B cell (primary cell): ENCODE data around the gene ANKRD24. TPM values are rescaled to one million over a fixed set of nuclear protein-coding genes. Genes with fewer than 3 reads are reported as not detected.

Experiments used
- ATAC-seq: fragments of 200-7000 bp; cut with Tn5 transposase; one replicate; pipeline ENCODE4 v1.10.0; 2021; ENCODE audit warnings: low read depth, mild to moderate bottlenecking, moderate number of reproducible peaks, moderate library complexity
- CTCF ChIA-PET: fragments of 350-600 bp; sonication (Branson Sonifier 250); formaldehyde crosslinking; loops from one replicate; lab custom pipeline; 2021; ENCODE audit warnings: antibody characterized with exemption, inconsistent platforms; lab: Charles Lee
- POLR2A ChIA-PET: fragments of 350-600 bp; sonication (Branson Sonifier 250); formaldehyde crosslinking; loops from one replicate; lab custom pipeline; 2021; ENCODE audit warnings: antibody characterized with exemption; lab: Charles Lee
- DNase-seq: peaks from one replicate; pipeline ENCODE4 v3.0.0; 2013
- H2AFZ ChIP-seq: 2 replicates; pipeline ENCODE4 v1.6.1; 2012; ENCODE audit warnings: mild to moderate bottlenecking, low read depth, low read length; ENCODE audit not compliant: insufficient read depth, poor library complexity, severe bottlenecking
- H3K27ac ChIP-seq, 2 donors: 1 replicate in 1 of 2; 2 replicates in 1 of 2; pipeline ENCODE4 v1.5.1; 2012 to 2013; ENCODE audit warnings: low read length in 2 of 2, mild to moderate bottlenecking in 2 of 2, moderate library complexity in 1 of 2
- H3K27me3 ChIP-seq, 4 experiments: fragments of 200-600 bp in 1 of 4; sonication (generic) in 1 of 4; replicated peaks in 1 of 4; 1 replicate in 2 of 4; 2 replicates in 2 of 4; pipeline versions ENCODE4 v1.6.1 to v1.7.0; 2013 to 2016; ENCODE audit warnings: low read length in 3 of 4, mild to moderate bottlenecking in 2 of 4, mixed read lengths in 1 of 4, moderate library complexity in 1 of 4; ENCODE audit not compliant: insufficient read depth in 4 of 4, control insufficient read depth in 3 of 4; ENCODE audit errors: control extremely low read depth in 1 of 4
- H3K36me3 ChIP-seq, 2 experiments: replicated peaks in 1 of 2; 1 replicate in 1 of 2; 2 replicates in 1 of 2; pipeline versions ENCODE4 v1.6.1 to v1.7.1; 2013; ENCODE audit warnings: low read length in 1 of 2; ENCODE audit not compliant: insufficient read depth in 2 of 2, control insufficient read depth in 1 of 2; ENCODE audit errors: control extremely low read depth in 1 of 2, extremely low read depth in 1 of 2
- H3K4me1 ChIP-seq, 2 donors: fragments of 200-600 bp in 1 of 2; sonication (generic) in 1 of 2; 1 replicate in 1 of 2; 2 replicates in 1 of 2; pipeline versions ENCODE4 v1.5.1 to v1.6.1; 2013 to 2017; ENCODE audit warnings: low read length in 2 of 2; ENCODE audit not compliant: control insufficient read depth in 2 of 2, insufficient read depth in 2 of 2
- H3K4me2 ChIP-seq: replicated peaks from 2 replicates; pipeline ENCODE3; 2012; ENCODE audit warnings: mild to moderate bottlenecking, low read depth, low read length; ENCODE audit not compliant: poor library complexity, severe bottlenecking
- H3K4me3 ChIP-seq, 5 experiments: fragments of 200-600 bp in 1 of 5; sonication (generic) in 1 of 5; 1 replicate in 3 of 5; 2 replicates in 2 of 5; pipeline versions ENCODE4 v1.5.1 to v1.7.0; 2011 to 2016; ENCODE audit warnings: low read length in 4 of 5, mild to moderate bottlenecking in 4 of 5, low read depth in 2 of 5, control low read depth in 1 of 5, moderate library complexity in 1 of 5; ENCODE audit not compliant: insufficient read depth in 1 of 5; ENCODE audit errors: control extremely low read depth in 1 of 5, extremely low read depth in 1 of 5
- H3K79me2 ChIP-seq: fragments of 200-600 bp; sonication (generic); one replicate; pipeline ENCODE4 v1.6.0; 2016; ENCODE audit warnings: low read length; ENCODE audit not compliant: control insufficient read depth, insufficient read depth
- H3K9ac ChIP-seq: fragments of 200-600 bp; sonication (generic); 2 replicates; pipeline ENCODE4 v1.6.1; 2017; ENCODE audit warnings: mild to moderate bottlenecking, low read length, moderate library complexity
- H3K9me3 ChIP-seq, 3 donors: one replicate each; pipeline versions ENCODE4 v1.6.1 to v1.7.1; 2013; ENCODE audit warnings: low read length in 2 of 3; ENCODE audit not compliant: control insufficient read depth in 2 of 3, insufficient read depth in 1 of 3; ENCODE audit errors: control extremely low read depth in 1 of 3
- H4K20me1 ChIP-seq: 2 replicates; pipeline ENCODE4 v1.6.0; 2012; ENCODE audit warnings: mild to moderate bottlenecking, low read length; ENCODE audit not compliant: insufficient read depth, control insufficient read depth, poor library complexity, severe bottlenecking
- H3K27ac Mint-ChIP-seq: one replicate; pipeline ENCODE4 v1.8.0; 2021; ENCODE audit warnings: mixed read lengths
- H3K27me3 Mint-ChIP-seq: one replicate; pipeline ENCODE4 v1.8.0; 2021; ENCODE audit warnings: mixed read lengths
- H3K4me1 Mint-ChIP-seq: one replicate; pipeline ENCODE4 v1.8.0; 2021; ENCODE audit warnings: mixed read lengths
- H3K4me3 Mint-ChIP-seq: one replicate; pipeline ENCODE4 v1.8.0; 2021; ENCODE audit warnings: mixed read lengths
- H3K9me3 Mint-ChIP-seq: one replicate; pipeline ENCODE4 v1.8.0; 2022; ENCODE audit warnings: mixed read lengths; ENCODE audit not compliant: insufficient read depth
- CTCF ChIP-seq: fragments of 200-600 bp; IDR thresholded peaks from one replicate; pipeline ENCODE4 v1.8.0; 2022; ENCODE audit warnings: antibody characterized with exemption, mild to moderate bottlenecking
- EZH2 ChIP-seq: IDR thresholded peaks from 2 replicates; pipeline ENCODE4 v1.6.1; 2012; ENCODE audit warnings: borderline replicate concordance, low read depth, mild to moderate bottlenecking, moderate library complexity, low read length; ENCODE audit not compliant: insufficient read depth, poor library complexity, severe bottlenecking
- WGBS: methylation state at CpG from one replicate; pipeline ENCODE4 v1.1.5; 2013; ENCODE audit warnings: missing lambda C conversion rate; ENCODE audit not compliant: insufficient coverage; 5-methylcytosine and 5-hydroxymethylcytosine counted together
- intact Hi-C: fragments of 100-400 bp; cut with micrococcal nuclease; formaldehyde crosslinking; loops from one replicate; pipeline ENCODE4 v1.10.0; 2022
- polyA plus RNA-seq: library from polyadenylated mRNA; depleted of rRNA; stranded (reverse); fragments of >200 nt; gene quantifications from 2 replicates; pipeline ENCODE4 v1.2.3, GENCODE V29; 2012
- total RNA-seq, 2 donors: library from RNA; stranded (reverse); fragments of 120-200 nt in 1 of 2; gene quantifications; 1 replicate in 1 of 2; 2 replicates in 1 of 2; pipeline versions ENCODE4 v1.2.3 to v1.2.4, GENCODE V29; 2013 to 2022

ANKRD24 gene
- total and polyA plus RNA-seq, 2 donors (not counting 1 experiment from before 2014, with no cell fraction given), result 0.37 to 1.5 TPM

GRCh38 chr19:4201798-4202197, 19.3 kb downstream of the ANKRD24 start:
- no peak for ATAC-seq
- peaks cover 0 to 9% (median 0%) of the 10 kb centered on the region in 3 donors for H3K9me3 ChIP-seq
- no peak overlapping the region for H3K27ac Mint-ChIP-seq
- WGBS, result 85% methylated on average over 4 of the region's 4 CpGs
- H3K27ac ChIP-seq, result no peak overlapping the region
- POLR2A ChIA-PET, result interaction anchor here (0.5 to 1.8 kb wide), 2 partner anchors 40 to 231 kb away, joined by 5 to 8 read pairs; partner anchors contain the start of gene DAPK3
- H3K36me3 ChIP-seq, result no peaks in the 10 kb centered on the region
- H3K27me3 Mint-ChIP-seq, result peaks cover 23% of the 10 kb centered on the region
- H3K4me1 Mint-ChIP-seq, result peaks cover 15% of the 10 kb centered on the region
- no peak overlapping the region for H3K4me2 ChIP-seq
- no peaks in the 10 kb centered on the region for H4K20me1 ChIP-seq
- no peaks in the 10 kb centered on the region for H3K79me2 ChIP-seq
- H3K9ac ChIP-seq, result no peak overlapping the region
- peaks cover 2 to 30% (median 13%) of the 10 kb centered on the region in 4 experiments for H3K27me3 ChIP-seq
- H2AFZ ChIP-seq, result no peak overlapping the region
- peaks cover 10 to 14% of the 10 kb centered on the region in 2 donors for H3K4me1 ChIP-seq
- CTCF ChIA-PET, result interaction anchor here (0.5 to 3.4 kb wide), 10 partner anchors 10 to 217 kb away, joined by 3 to 21 read pairs (median 4); partner anchors contain the start of gene EEF2
- H3K4me3 ChIP-seq, result no peak overlapping the region
- DNase-seq, result no peak
- H3K9me3 Mint-ChIP-seq, result no peaks in the 10 kb centered on the region
- intact Hi-C loops, result no loop called here
- H3K4me3 Mint-ChIP-seq, result no peak overlapping the region
- no peak for TF ChIP-seq EZH2
- TF ChIP-seq CTCF, result no peak

- Mint-ChIP-seq H3K9me3 (no peaks in the 10 kb centered on the region), H3K27ac (no peak overlapping the region), H3K4me1 (peaks cover 2% of the 10 kb centered on the region), H3K4me3 (no peak overlapping the region), H3K27me3 (peaks cover 3% of the 10 kb centered on the region)
- Histone ChIP-seq H3K27ac (no peak overlapping the region), H3K9ac (no peak overlapping the region), H3K4me3 (no peak overlapping the region), H3K36me3 (no peaks in the 10 kb centered on the region), H3K4me1 (peaks cover 3 to 4% of the 10 kb centered on the region in 2 donors), H3K9me3 (peaks cover 0 to 9% (median 0%) of the 10 kb centered on the region in 3 donors), H4K20me1 (no peaks in the 10 kb centered on the region), H3K4me2 (no peak overlapping the region), H3K79me2 (no peaks in the 10 kb centered on the region), H2AFZ (no peak overlapping the region), H3K27me3 (peaks cover 0 to 16% (median 0%) of the 10 kb centered on the region in 4 experiments)
- ChIA-PET POLR2A (no interaction called here), CTCF (interaction anchor here (1.7 to 2.2 kb wide), 2 partner anchors 219 to 354 kb away, joined by 4 to 6 read pairs; no protein-coding TSS in a partner anchor)
- intact Hi-C loops, result no loop called here
- DNase-seq (peak; percentile 17), ATAC-seq (no peak)
- WGBS, result 95% methylated on average over 7 of the region's 10 CpGs
- TF ChIP-seq CTCF, result no peak
- no peak for TF ChIP-seq EZH2
These were observed 24.5 kb downstream of the ANKRD24 start for GRCh38 chr19:4206818-4207484.
